ENCODE results near the gene ADAM8. TPM values are rescaled to one million over a fixed set of nuclear protein-coding genes. Genes with fewer than 3 reads are reported as not detected.

ADAM8 gene
- total and polyA plus RNA-seq, 2 donors (not counting 1 experiment from before 2014, with no cell fraction given), result 0.23 to 2.0 TPM

DNA sequence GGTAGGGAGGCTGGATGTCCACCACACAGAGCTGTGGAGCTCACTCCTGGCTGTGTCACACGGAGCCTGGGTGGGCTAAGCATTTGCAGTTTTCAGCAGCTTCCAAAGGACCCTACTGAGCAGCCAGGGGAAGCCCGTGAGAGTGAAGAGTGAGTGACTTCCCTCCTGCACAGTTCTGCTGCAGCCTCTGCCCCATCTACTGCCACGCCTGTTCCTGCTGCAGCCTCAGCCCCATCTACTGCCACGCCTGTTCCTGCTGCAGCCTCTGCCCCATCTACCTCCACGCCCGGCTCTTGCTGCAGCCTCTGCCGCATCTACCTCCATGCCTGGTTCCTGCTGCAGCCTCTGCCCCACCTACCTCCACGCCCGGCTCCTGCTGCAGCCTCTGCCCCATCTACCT lies 12.2 kb downstream of the ADAM8 start:
- peaks cover 15% of the 10 kb centered on the region for H3K4me1 ChIP-seq (ENCODE audit: control insufficient read depth, extremely low read depth, insufficient read depth, low read length)
- DNase-seq (ENCODE audit: low read depth in 2 of 2), result no peak
- no peak overlapping the region for H3K4me3 ChIP-seq (replicated peaks in 1 of 4; ENCODE audit: control extremely low read depth in 1 of 4, insufficient read depth in 1 of 4, low read depth in 3 of 4, low read length in 4 of 4)

DNA sequence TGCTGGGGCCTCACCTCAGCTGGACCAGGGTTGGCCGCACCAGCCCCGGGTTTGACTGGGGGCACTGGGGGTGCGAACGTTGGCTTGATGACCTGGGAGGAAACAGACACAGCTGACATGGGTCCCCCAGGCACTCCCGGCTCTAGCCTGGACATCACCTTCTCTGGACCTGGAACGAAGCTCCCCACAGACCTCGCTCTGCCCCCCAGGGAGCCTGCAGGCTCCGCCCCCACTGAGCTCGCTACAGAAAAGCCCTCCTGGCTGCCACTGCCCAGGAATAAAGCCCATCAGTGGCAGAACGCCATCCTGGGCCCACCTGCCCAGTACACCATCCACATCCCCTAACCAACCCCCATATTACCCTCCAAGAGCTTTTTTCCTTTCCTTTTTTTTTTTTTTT lies 13.0 kb downstream of the ADAM8 start:
- TF ChIP-seq, protein P1, sequence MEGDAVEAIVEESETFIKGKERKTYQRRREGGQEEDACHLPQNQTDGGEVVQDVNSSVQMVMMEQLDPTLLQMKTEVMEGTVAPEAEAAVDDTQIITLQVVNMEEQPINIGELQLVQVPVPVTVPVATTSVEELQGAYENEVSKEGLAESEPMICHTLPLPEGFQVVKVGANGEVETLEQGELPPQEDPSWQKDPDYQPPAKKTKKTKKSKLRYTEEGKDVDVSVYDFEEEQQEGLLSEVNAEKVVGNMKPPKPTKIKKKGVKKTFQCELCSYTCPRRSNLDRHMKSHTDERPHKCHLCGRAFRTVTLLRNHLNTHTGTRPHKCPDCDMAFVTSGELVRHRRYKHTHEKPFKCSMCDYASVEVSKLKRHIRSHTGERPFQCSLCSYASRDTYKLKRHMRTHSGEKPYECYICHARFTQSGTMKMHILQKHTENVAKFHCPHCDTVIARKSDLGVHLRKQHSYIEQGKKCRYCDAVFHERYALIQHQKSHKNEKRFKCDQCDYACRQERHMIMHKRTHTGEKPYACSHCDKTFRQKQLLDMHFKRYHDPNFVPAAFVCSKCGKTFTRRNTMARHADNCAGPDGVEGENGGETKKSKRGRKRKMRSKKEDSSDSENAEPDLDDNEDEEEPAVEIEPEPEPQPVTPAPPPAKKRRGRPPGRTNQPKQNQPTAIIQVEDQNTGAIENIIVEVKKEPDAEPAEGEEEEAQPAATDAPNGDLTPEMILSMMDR (conservative IDR thresholded peaks at IDR 0.05 in 1 of 2, IDR thresholded peaks at IDR 0.05 in 1 of 2; ENCODE audit: low read depth in 1 of 2, low read length in 2 of 2), result no peak
- TF ChIP-seq EZH2 (IDR thresholded peaks at IDR 0.05; ENCODE audit: low read length, missing control alignments), result no peak
- Histone ChIP-seq H3K4me3 (replicated peaks in 1 of 4; ENCODE audit: control extremely low read depth in 1 of 4, insufficient read depth in 1 of 4, low read depth in 3 of 4, low read length in 4 of 4) (no peak overlapping the region), H3K9ac (ENCODE audit: insufficient read depth, low read length) (no peak overlapping the region), H3K27ac (ENCODE audit: insufficient read depth, low read length) (no peak overlapping the region), H4K20me1 (ENCODE audit: control insufficient read depth, extremely low read depth, insufficient read depth, low read length) (no peaks in the 10 kb centered on the region), H3K27me3 (ENCODE audit: control insufficient read depth, insufficient read depth, low read length) (no peaks in the 10 kb centered on the region), H3K4me1 (ENCODE audit: control insufficient read depth, extremely low read depth, insufficient read depth, low read length) (peaks cover 20% of the 10 kb centered on the region), H3K4me2 (ENCODE audit: extremely low read depth, insufficient read depth, low read length) (no peak overlapping the region), H3K79me2 (ENCODE audit: control insufficient read depth, insufficient read depth, low read length) (no peaks in the 10 kb centered on the region), H3K36me3 (ENCODE audit: control insufficient read depth, insufficient read depth, low read length) (no peaks in the 10 kb centered on the region), H3K9me3 (ENCODE audit: control insufficient read depth, insufficient read depth, low read depth, low read length) (no peaks in the 10 kb centered on the region), H2AFZ (ENCODE audit: low read length) (no peak overlapping the region)
- no peak for DNase-seq (ENCODE audit: low read depth in 2 of 2)

More for the DNA sequence above, 12.2 kb downstream of the ADAM8 start:
- Histone ChIP-seq H4K20me1 (ENCODE audit: control insufficient read depth, extremely low read depth, insufficient read depth, low read length) (no peaks in the 10 kb centered on the region), H3K27me3 (ENCODE audit: control insufficient read depth, insufficient read depth, low read length) (no peaks in the 10 kb centered on the region), H3K36me3 (ENCODE audit: control insufficient read depth, insufficient read depth, low read length) (no peaks in the 10 kb centered on the region), H3K4me2 (ENCODE audit: extremely low read depth, insufficient read depth, low read length) (no peak overlapping the region), H3K9me3 (ENCODE audit: control insufficient read depth, insufficient read depth, low read depth, low read length) (no peaks in the 10 kb centered on the region), H2AFZ (ENCODE audit: low read length) (no peak overlapping the region), H3K27ac (ENCODE audit: insufficient read depth, low read length) (no peak overlapping the region), H3K79me2 (ENCODE audit: control insufficient read depth, insufficient read depth, low read length) (no peaks in the 10 kb centered on the region), H3K9ac (ENCODE audit: insufficient read depth, low read length) (no peak overlapping the region)
- TF ChIP-seq EZH2 (IDR thresholded peaks at IDR 0.05; ENCODE audit: low read length, missing control alignments), result no peak
- TF ChIP-seq, protein P1 (conservative IDR thresholded peaks at IDR 0.05 in 1 of 2, IDR thresholded peaks at IDR 0.05 in 1 of 2; ENCODE audit: low read depth in 1 of 2, low read length in 2 of 2), result no peak

DNA sequence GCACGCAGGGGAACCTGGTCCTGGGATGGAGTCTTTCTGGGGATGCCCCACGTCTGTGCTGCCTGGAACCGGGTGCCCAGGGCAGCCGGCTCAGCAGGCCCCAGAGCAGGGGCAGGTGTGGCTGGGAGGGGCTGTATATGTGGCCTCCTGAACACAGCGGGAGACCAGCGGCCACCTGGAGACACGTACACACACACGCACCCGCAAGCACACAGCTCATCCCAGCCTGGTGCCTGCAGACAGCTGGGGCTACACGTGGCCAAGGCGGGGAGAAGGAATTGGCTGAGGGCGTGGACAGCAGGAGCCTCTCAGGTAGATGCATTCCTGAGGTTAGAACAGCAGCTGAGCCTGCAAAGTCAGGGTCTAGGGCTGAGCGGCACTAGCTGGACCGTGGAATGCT lies 14.0 kb downstream of the ADAM8 start:
- Histone ChIP-seq H3K4me3 (replicated peaks in 1 of 4; ENCODE audit: control extremely low read depth in 1 of 4, insufficient read depth in 1 of 4, low read depth in 3 of 4, low read length in 4 of 4) (no peak overlapping the region), H3K36me3 (ENCODE audit: control insufficient read depth, insufficient read depth, low read length) (no peaks in the 10 kb centered on the region), H3K27ac (ENCODE audit: insufficient read depth, low read length) (no peak overlapping the region), H3K9me3 (ENCODE audit: control insufficient read depth, insufficient read depth, low read depth, low read length) (no peaks in the 10 kb centered on the region), H3K4me1 (ENCODE audit: control insufficient read depth, extremely low read depth, insufficient read depth, low read length) (peaks cover 27% of the 10 kb centered on the region), H3K27me3 (ENCODE audit: control insufficient read depth, insufficient read depth, low read length) (no peaks in the 10 kb centered on the region), H3K79me2 (ENCODE audit: control insufficient read depth, insufficient read depth, low read length) (no peaks in the 10 kb centered on the region), H4K20me1 (ENCODE audit: control insufficient read depth, extremely low read depth, insufficient read depth, low read length) (no peaks in the 10 kb centered on the region), H2AFZ (ENCODE audit: low read length) (no peak overlapping the region), H3K4me2 (ENCODE audit: extremely low read depth, insufficient read depth, low read length) (no peak overlapping the region), H3K9ac (ENCODE audit: insufficient read depth, low read length) (no peak overlapping the region)
- DNase-seq (ENCODE audit: low read depth in 2 of 2), result no peak
- TF ChIP-seq, protein P1 (conservative IDR thresholded peaks at IDR 0.05 in 1 of 2, IDR thresholded peaks at IDR 0.05 in 1 of 2; ENCODE audit: low read depth in 1 of 2, low read length in 2 of 2), result no peak
- no peak for TF ChIP-seq EZH2 (IDR thresholded peaks at IDR 0.05; ENCODE audit: low read length, missing control alignments)
